Putamen (tissue), 1 donor: ENCODE data around the gene CLSTN2.
A peak's percentile ranks its signal among the peaks of the same experiment; 100 is the strongest.

ENCODE experiments used
- DNase-seq: peaks from one replicate; pipeline ENCODE4 v3.0.0-alpha.2; 2016; ENCODE audit warnings: low spot score

Gene CLSTN2

GRCh38 chr3:140093742-140094141 is 158.8 kb downstream of the CLSTN2 start:
- no peak for DNase-seq

GRCh38 chr3:140094487-140094886 is 159.5 kb downstream of the CLSTN2 start:
- no peak for DNase-seq

GRCh38 chr3:140096037-140096436 is 161.1 kb downstream of the CLSTN2 start:
- DNase-seq: no peak

GRCh38 chr3:140097874-140098635 is 163.1 kb downstream of the CLSTN2 start:
- DNase-seq: no peak

- no peak for DNase-seq
Measured at GRCh38 chr3:140100479-140100878, 165.5 kb downstream of the CLSTN2 start.

- peak; percentile 42 for DNase-seq
Measured at GRCh38 chr3:140103166-140103565, 168.2 kb downstream of the CLSTN2 start.

GRCh38 chr3:140103986-140104645 is 169.1 kb downstream of the CLSTN2 start:
- DNase-seq: no peak

- no peak for DNase-seq
Measured at GRCh38 chr3:140113996-140114788, 179.2 kb downstream of the CLSTN2 start.

- no peak for DNase-seq
Measured at GRCh38 chr3:140114789-140115080, 179.8 kb downstream of the CLSTN2 start.

- DNase-seq: no peak
Measured at GRCh38 chr3:140117096-140117526, 182.1 kb downstream of the CLSTN2 start.

GRCh38 chr3:140122183-140122582 is 187.2 kb downstream of the CLSTN2 start:
- no peak for DNase-seq

GRCh38 chr3:140128217-140128616 is 193.2 kb downstream of the CLSTN2 start:
- DNase-seq: no peak

GRCh38 chr3:140128631-140129030 is 193.6 kb downstream of the CLSTN2 start:
- DNase-seq: no peak

GRCh38 chr3:140129768-140130284 is 194.8 kb downstream of the CLSTN2 start:
- DNase-seq: no peak

- DNase-seq: no peak
Measured at GRCh38 chr3:140131895-140132294, 196.9 kb downstream of the CLSTN2 start.

GRCh38 chr3:140134231-140134965 is 199.4 kb downstream of the CLSTN2 start:
- no peak for DNase-seq

GRCh38 chr3:140135461-140135860 is 200.5 kb downstream of the CLSTN2 start:
- DNase-seq: no peak

GRCh38 chr3:140143367-140144069 is 208.5 kb downstream of the CLSTN2 start:
- DNase-seq: peak; percentile 45

GRCh38 chr3:140145528-140145927 is 210.5 kb downstream of the CLSTN2 start:
- no peak for DNase-seq

- DNase-seq: no peak
Measured at GRCh38 chr3:140146668-140147067, 211.7 kb downstream of the CLSTN2 start.

GRCh38 chr3:140147965-140148490 is 213.0 kb downstream of the CLSTN2 start:
- DNase-seq: no peak
